Endometrial microvascular endothelial cells (primary cell): ENCODE measurements around the gene ZNF587. TPM values are rescaled to one million over a fixed set of nuclear protein-coding genes. Genes with fewer than 3 reads are reported as not detected.
"Not testable (repeated sequence)": the region's sequence is repeated elsewhere in the genome, so short reads cannot be mapped to it uniquely, and the experiment has no call there.

Experiments used
- in situ Hi-C: cut with HindIII; loops from 2 replicates; pipeline ENCODE4 v1.10.0; 2017; ENCODE audit warnings: low sequenced_read_pairs, low pct_unique_long_range_greater_than_20kb; ENCODE audit errors: inconsistent ontology term
- total RNA-seq: library from RNA; depleted of rRNA; stranded (reverse); fragments of >200 nt; gene quantifications from one replicate; pipeline ENCODE4 v1.2.3, GENCODE V29; 2015; ENCODE audit errors: inconsistent ontology term

The ZNF587 gene
- total RNA-seq: 35.4 TPM

- in situ Hi-C loops: not testable (repeated sequence)
Observed at GRCh38 chr19:57849666-57850473, at the start of gene ZNF587. TSS of gene ZNF587 (plus strand) at chr19:57849859. CDS start at chr19:57850039, 180 bp downstream.

- in situ Hi-C loops: no loop called here
Observed at GRCh38 chr19:57800696-57801095, 49.0 kb upstream of the ZNF587 start.

- in situ Hi-C loops: no loop called here
Observed at GRCh38 chr19:57802269-57802668, 47.4 kb upstream of the ZNF587 start.

GRCh38 chr19:57803265-57803593 lies 46.4 kb upstream of the ZNF587 start:
- in situ Hi-C loops: no loop called here

- in situ Hi-C loops: no loop called here
Observed at GRCh38 chr19:57803594-57804325, 45.9 kb upstream of the ZNF587 start.

GRCh38 chr19:57807541-57807940 lies 42.1 kb upstream of the ZNF587 start:
- in situ Hi-C loops: no loop called here

GRCh38 chr19:57810410-57811295 lies 39.0 kb upstream of the ZNF587 start:
- in situ Hi-C loops: not testable (repeated sequence)

GRCh38 chr19:57812226-57812625 lies 37.4 kb upstream of the ZNF587 start:
- in situ Hi-C loops: no loop called here

GRCh38 chr19:57812975-57813820 lies 36.5 kb upstream of the ZNF587 start:
- in situ Hi-C loops: not testable (repeated sequence)

GRCh38 chr19:57813919-57814504 lies 35.6 kb upstream of the ZNF587 start:
- in situ Hi-C loops: no loop called here

- in situ Hi-C loops: no loop called here
Observed at GRCh38 chr19:57814505-57815246, 35.0 kb upstream of the ZNF587 start, which contains the start of gene ZNF552. TSS of gene ZNF552 (minus strand) at chr19:57814913. CDS start at chr19:57814743, 170 bp downstream.

- in situ Hi-C loops: no loop called here
Observed at GRCh38 chr19:57815247-57816075, 34.2 kb upstream of the ZNF587 start.

GRCh38 chr19:57816652-57817051 lies 33.0 kb upstream of the ZNF587 start:
- in situ Hi-C loops: no loop called here

- in situ Hi-C loops: no loop called here
Observed at GRCh38 chr19:57817976-57818375, 31.7 kb upstream of the ZNF587 start.

- in situ Hi-C loops: no loop called here
Observed at GRCh38 chr19:57818378-57818777, 31.3 kb upstream of the ZNF587 start.

- in situ Hi-C loops: no loop called here
Observed at GRCh38 chr19:57819475-57820148, 30.0 kb upstream of the ZNF587 start.
